ENCODE data around the gene MAPKAP1. TPM values are rescaled to one million over a fixed set of nuclear protein-coding genes. Genes with fewer than 3 reads are reported as not detected.
A peak's percentile ranks its signal among the peaks of the same experiment; 100 is the strongest.
"Not testable (repeated sequence)": the region's sequence is repeated elsewhere in the genome, so short reads cannot be mapped to it uniquely, and the experiment has no call there.

Gene MAPKAP1
- total and polyA plus RNA-seq, 4 donors, result 32.2 to 58.4 (median 56.1) TPM

GRCh38 chr9:125568621-125569020 lies 138.4 kb downstream of the MAPKAP1 start:
- Histone ChIP-seq H3K9me3 (ENCODE audit: control insufficient read depth, low read length) (no peaks in the 10 kb centered on the region), H3K36me3 (ENCODE audit: control insufficient read depth in 1 of 2, insufficient read depth in 2 of 2, low read length in 1 of 2) (no peaks in the 10 kb centered on the region), H3K4me1 (ENCODE audit: control insufficient read depth in 1 of 2, insufficient read depth in 2 of 2, low read length in 2 of 2) (no peaks in the 10 kb centered on the region), H3K4me3 (ENCODE audit: low read length in 2 of 2) (no peak overlapping the region), H3K27me3 (ENCODE audit: control insufficient read depth in 1 of 2, insufficient read depth in 2 of 2, low read length in 1 of 2) (no peaks in the 10 kb centered on the region), H3K27ac (ENCODE audit: low read depth in 1 of 2, low read length in 2 of 2) (no peak overlapping the region)
- intact Hi-C loops (cut with DNase I), result no loop called here
- DNase-seq (no peak), ATAC-seq (ENCODE audit: low FRiP score) (no peak)
- 30 to 36% methylated on average over 4 of the region's 4 CpGs for WGBS, 2 donors

GRCh38 chr9:125566051-125566450 lies 141.0 kb downstream of the MAPKAP1 start:
- DNase-seq; H3K36me3 ChIP-seq (ENCODE audit: control insufficient read depth in 1 of 2, insufficient read depth in 2 of 2, low read length in 1 of 2); ATAC-seq (ENCODE audit: low FRiP score); H3K27ac ChIP-seq (ENCODE audit: low read depth in 1 of 2, low read length in 2 of 2); intact Hi-C loops (cut with DNase I); H3K27me3 ChIP-seq (ENCODE audit: control insufficient read depth in 1 of 2, insufficient read depth in 2 of 2, low read length in 1 of 2); H3K4me1 ChIP-seq (ENCODE audit: control insufficient read depth in 1 of 2, insufficient read depth in 2 of 2, low read length in 2 of 2); H3K9me3 ChIP-seq (ENCODE audit: control insufficient read depth, low read length); H3K4me3 ChIP-seq (ENCODE audit: low read length in 2 of 2): not testable (repeated sequence)

GRCh38 chr9:125565126-125565525 lies 141.9 kb downstream of the MAPKAP1 start:
- no peak overlapping the region for H3K27ac ChIP-seq (ENCODE audit: low read depth in 1 of 2, low read length in 2 of 2)
- ATAC-seq (ENCODE audit: low FRiP score) (no peak), DNase-seq (no peak)
- no peak overlapping the region for H3K4me3 ChIP-seq (ENCODE audit: low read length in 2 of 2)
- no peaks in the 10 kb centered on the region for H3K4me1 ChIP-seq (ENCODE audit: control insufficient read depth in 1 of 2, insufficient read depth in 2 of 2, low read length in 2 of 2)
- no peaks in the 10 kb centered on the region for H3K36me3 ChIP-seq (ENCODE audit: control insufficient read depth in 1 of 2, insufficient read depth in 2 of 2, low read length in 1 of 2)
- intact Hi-C loops (cut with DNase I), result no loop called here
- H3K9me3 ChIP-seq (ENCODE audit: control insufficient read depth, low read length), result no peaks in the 10 kb centered on the region
- WGBS, 2 donors, result 97 to 99% methylated on average over 2 of the region's 2 CpGs
- no peaks in the 10 kb centered on the region for H3K27me3 ChIP-seq (ENCODE audit: control insufficient read depth in 1 of 2, insufficient read depth in 2 of 2, low read length in 1 of 2)

GRCh38 chr9:125564631-125565030 lies 142.4 kb downstream of the MAPKAP1 start:
- ATAC-seq (ENCODE audit: low FRiP score) (no peak), DNase-seq (no peak)
- Histone ChIP-seq H3K9me3 (ENCODE audit: control insufficient read depth, low read length) (no peaks in the 10 kb centered on the region), H3K36me3 (ENCODE audit: control insufficient read depth in 1 of 2, insufficient read depth in 2 of 2, low read length in 1 of 2) (no peaks in the 10 kb centered on the region), H3K4me1 (ENCODE audit: control insufficient read depth in 1 of 2, insufficient read depth in 2 of 2, low read length in 2 of 2) (no peaks in the 10 kb centered on the region), H3K27me3 (ENCODE audit: control insufficient read depth in 1 of 2, insufficient read depth in 2 of 2, low read length in 1 of 2) (no peaks in the 10 kb centered on the region), H3K4me3 (ENCODE audit: low read length in 2 of 2) (no peak overlapping the region), H3K27ac (ENCODE audit: low read depth in 1 of 2, low read length in 2 of 2) (no peak overlapping the region)
- 96 to 97% methylated on average over 4 of the region's 4 CpGs for WGBS, 2 donors
- intact Hi-C loops (cut with DNase I), result no loop called here

- Histone ChIP-seq H3K27me3 (ENCODE audit: control insufficient read depth in 1 of 2, insufficient read depth in 2 of 2, low read length in 1 of 2) (no peaks in the 10 kb centered on the region), H3K27ac (ENCODE audit: low read depth in 1 of 2, low read length in 2 of 2) (no peak overlapping the region), H3K36me3 (ENCODE audit: control insufficient read depth in 1 of 2, insufficient read depth in 2 of 2, low read length in 1 of 2) (peaks cover 0 to 3% of the 10 kb centered on the region in 2 donors), H3K4me1 (ENCODE audit: control insufficient read depth in 1 of 2, insufficient read depth in 2 of 2, low read length in 2 of 2) (no peaks in the 10 kb centered on the region), H3K4me3 (ENCODE audit: low read length in 2 of 2) (no peak overlapping the region), H3K9me3 (ENCODE audit: control insufficient read depth, low read length) (no peaks in the 10 kb centered on the region)
- DNase-seq (no peak), ATAC-seq (ENCODE audit: low FRiP score) (no peak)
- intact Hi-C loops (cut with DNase I), result no loop called here
- 66 to 74% methylated on average over 4 of the region's 4 CpGs for WGBS, 2 donors
Measured at GRCh38 chr9:125561509-125562148, 145.4 kb downstream of the MAPKAP1 start.

GRCh38 chr9:125559894-125560293 lies 147.1 kb downstream of the MAPKAP1 start:
- H3K9me3 ChIP-seq (ENCODE audit: control insufficient read depth, low read length), result no peaks in the 10 kb centered on the region
- H3K4me3 ChIP-seq (ENCODE audit: low read length in 2 of 2), result no peak overlapping the region
- WGBS, 2 donors, result 84 to 88% methylated on average over 2 of the region's 2 CpGs
- intact Hi-C loops (cut with DNase I), result no loop called here
- DNase-seq (no peak), ATAC-seq (ENCODE audit: low FRiP score) (no peak)
- no peaks in the 10 kb centered on the region for H3K4me1 ChIP-seq (ENCODE audit: control insufficient read depth in 1 of 2, insufficient read depth in 2 of 2, low read length in 2 of 2)
- H3K36me3 ChIP-seq (ENCODE audit: control insufficient read depth in 1 of 2, insufficient read depth in 2 of 2, low read length in 1 of 2), result peaks cover 0 to 3% of the 10 kb centered on the region in 2 donors
- no peak overlapping the region for H3K27ac ChIP-seq (ENCODE audit: low read depth in 1 of 2, low read length in 2 of 2)
- H3K27me3 ChIP-seq (ENCODE audit: control insufficient read depth in 1 of 2, insufficient read depth in 2 of 2, low read length in 1 of 2), result no peaks in the 10 kb centered on the region

GRCh38 chr9:125559194-125559593 lies 147.8 kb downstream of the MAPKAP1 start:
- H3K9me3 ChIP-seq (ENCODE audit: control insufficient read depth, low read length), result no peaks in the 10 kb centered on the region
- no peak overlapping the region for H3K27ac ChIP-seq (ENCODE audit: low read depth in 1 of 2, low read length in 2 of 2)
- no peaks in the 10 kb centered on the region for H3K27me3 ChIP-seq (ENCODE audit: control insufficient read depth in 1 of 2, insufficient read depth in 2 of 2, low read length in 1 of 2)
- intact Hi-C loops (cut with DNase I), result no loop called here
- ATAC-seq (ENCODE audit: low FRiP score), result no peak
- WGBS, 2 donors, result 95 to 97% methylated on average over 6 of the region's 6 CpGs
- no peaks in the 10 kb centered on the region for H3K4me1 ChIP-seq (ENCODE audit: control insufficient read depth in 1 of 2, insufficient read depth in 2 of 2, low read length in 2 of 2)
- no peak for DNase-seq
- H3K4me3 ChIP-seq (ENCODE audit: low read length in 2 of 2), result no peak overlapping the region
- H3K36me3 ChIP-seq (ENCODE audit: control insufficient read depth in 1 of 2, insufficient read depth in 2 of 2, low read length in 1 of 2), result peaks cover 0 to 3% of the 10 kb centered on the region in 2 donors

- intact Hi-C loops (cut with DNase I), result no loop called here
- Histone ChIP-seq H3K4me3 (ENCODE audit: low read length in 2 of 2) (no peak overlapping the region), H3K9me3 (ENCODE audit: control insufficient read depth, low read length) (no peaks in the 10 kb centered on the region), H3K27ac (ENCODE audit: low read depth in 1 of 2, low read length in 2 of 2) (no peak overlapping the region), H3K27me3 (ENCODE audit: control insufficient read depth in 1 of 2, insufficient read depth in 2 of 2, low read length in 1 of 2) (no peaks in the 10 kb centered on the region), H3K4me1 (ENCODE audit: control insufficient read depth in 1 of 2, insufficient read depth in 2 of 2, low read length in 2 of 2) (no peaks in the 10 kb centered on the region), H3K36me3 (ENCODE audit: control insufficient read depth in 1 of 2, insufficient read depth in 2 of 2, low read length in 1 of 2) (peaks cover 0 to 3% of the 10 kb centered on the region in 2 donors)
- DNase-seq, result no peak
- peak; percentile 59 for ATAC-seq (ENCODE audit: low FRiP score)
- 58 to 63% methylated on average over 2 of the region's 2 CpGs for WGBS, 2 donors
Measured at GRCh38 chr9:125558453-125559092, 148.4 kb downstream of the MAPKAP1 start.

GRCh38 chr9:125556046-125556721 lies 150.8 kb downstream of the MAPKAP1 start:
- no peak overlapping the region for H3K27ac ChIP-seq (ENCODE audit: low read depth in 1 of 2, low read length in 2 of 2)
- H3K36me3 ChIP-seq (ENCODE audit: control insufficient read depth in 1 of 2, insufficient read depth in 2 of 2, low read length in 1 of 2), result peaks cover 0 to 3% of the 10 kb centered on the region in 2 donors
- no peaks in the 10 kb centered on the region for H3K27me3 ChIP-seq (ENCODE audit: control insufficient read depth in 1 of 2, insufficient read depth in 2 of 2, low read length in 1 of 2)
- WGBS, 2 donors, result 86 to 88% methylated on average over 7 of the region's 7 CpGs
- ATAC-seq (ENCODE audit: low FRiP score) (no peak), DNase-seq (no peak)
- intact Hi-C loops (cut with DNase I), result no loop called here
- H3K9me3 ChIP-seq (ENCODE audit: control insufficient read depth, low read length), result no peaks in the 10 kb centered on the region
- no peak overlapping the region for H3K4me3 ChIP-seq (ENCODE audit: low read length in 2 of 2)
- H3K4me1 ChIP-seq (ENCODE audit: control insufficient read depth in 1 of 2, insufficient read depth in 2 of 2, low read length in 2 of 2), result no peaks in the 10 kb centered on the region

Data from aorta (tissue), 5 donors.